NOMO-1 treated with dmso at 0.1 percent for 144 hours (cell line): Measurements from ENCODE around the gene CALM3.

Experiments used
- DNase-seq: peaks from one replicate; lab custom pipeline; 2025; ENCODE audit not compliant: unreplicated experiment; lab: John Stamatoyannopoulos, UW

Gene CALM3

GRCh38 chr19:46599716-46600373 lies 1.3 kb upstream of the CALM3 start:
- no peak for DNase-seq

DNA sequence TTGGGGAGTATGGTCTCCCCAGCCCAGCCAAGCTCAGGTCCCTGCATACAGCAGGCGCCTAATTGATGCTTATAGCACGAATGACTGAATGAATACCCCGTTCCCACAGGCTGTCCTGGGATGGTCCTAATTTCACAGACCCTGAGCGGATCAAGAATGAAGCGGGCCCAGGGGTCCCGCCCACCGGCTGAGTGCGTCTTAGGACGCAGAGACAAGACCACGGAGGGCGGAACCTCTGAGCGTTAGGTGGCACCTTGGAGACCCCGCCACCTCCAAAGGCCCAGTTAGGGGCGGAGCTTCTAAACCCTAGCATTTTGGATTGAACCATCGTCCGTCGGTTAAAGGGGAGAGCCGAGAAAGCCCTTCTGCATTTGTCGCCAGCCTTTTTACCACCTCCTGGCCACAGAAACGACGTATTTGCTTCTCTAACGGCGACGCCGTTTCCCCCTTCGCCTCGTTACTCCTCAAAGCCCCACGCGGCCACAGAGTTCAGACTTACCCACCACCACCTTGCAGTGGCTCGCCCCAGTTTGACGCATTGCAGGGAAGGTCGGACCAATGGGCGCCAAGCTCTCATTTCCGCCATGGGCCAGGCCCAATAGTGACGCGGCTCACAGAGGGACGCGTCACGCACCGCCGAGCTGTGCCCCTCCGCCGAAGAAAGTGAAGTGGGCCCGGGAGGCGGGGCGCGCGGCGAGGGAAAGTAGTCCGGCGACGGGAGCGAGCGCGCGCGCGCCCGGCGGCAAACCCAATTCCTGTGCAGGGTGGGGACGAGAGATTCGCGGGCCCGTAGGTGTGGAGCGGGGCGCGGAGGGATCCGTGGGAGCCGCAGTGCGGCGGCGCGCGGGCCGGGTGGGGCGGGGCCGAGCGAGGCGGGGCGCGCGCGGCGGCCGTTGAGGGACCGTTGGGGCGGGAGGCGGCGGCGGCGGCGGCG lies 479 bp upstream of the CALM3 start:
- DNase-seq: peak; percentile 91

DNA sequence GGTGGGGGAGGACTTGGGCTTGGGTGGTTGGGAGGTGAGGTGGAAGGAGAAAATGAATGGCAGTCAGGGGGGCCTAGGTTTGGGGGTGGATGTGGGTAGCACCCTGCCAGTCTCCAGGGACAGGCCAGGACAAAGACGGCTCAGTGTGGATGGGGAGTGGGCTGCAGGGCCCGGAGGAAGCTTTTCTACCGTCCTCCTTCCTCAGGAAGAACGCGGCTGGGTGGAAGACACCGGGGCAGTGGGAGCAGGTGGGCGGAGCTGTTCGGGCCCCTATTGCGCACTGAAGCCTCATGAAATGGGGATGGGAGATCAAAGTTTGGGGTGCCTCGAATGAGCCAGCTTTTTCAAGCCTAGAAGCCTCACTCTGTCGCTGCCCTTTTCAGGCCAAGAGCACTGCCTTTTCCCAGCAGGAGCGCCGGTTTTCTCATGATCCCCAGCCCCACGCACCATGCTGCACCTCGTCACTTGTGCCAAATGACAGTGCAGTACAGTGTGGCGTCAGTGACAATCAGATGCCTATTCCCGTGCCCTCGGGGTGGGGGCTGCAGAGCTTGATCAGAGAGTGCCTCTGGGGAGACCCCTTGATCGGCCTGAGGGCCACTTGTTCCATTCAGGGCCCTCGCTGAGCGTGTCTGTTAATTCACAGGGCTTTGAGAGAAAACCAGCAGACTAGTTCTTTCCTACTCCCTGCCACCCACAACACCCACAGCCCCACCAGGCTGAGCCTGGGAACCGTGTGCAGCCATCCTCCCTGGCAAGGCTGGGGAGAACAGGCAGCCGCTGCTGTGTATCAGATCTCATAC lies 1.5 kb downstream of the CALM3 start:
- DNase-seq: no peak

- DNase-seq: no peak
These were observed 2.1 kb downstream of the CALM3 start for GRCh38 chr19:46603195-46603637.

GRCh38 chr19:46603752-46604231 lies 2.7 kb downstream of the CALM3 start:
- no peak for DNase-seq

- DNase-seq: no peak
These were observed 3.7 kb downstream of the CALM3 start for GRCh38 chr19:46604781-46605355.

DNA sequence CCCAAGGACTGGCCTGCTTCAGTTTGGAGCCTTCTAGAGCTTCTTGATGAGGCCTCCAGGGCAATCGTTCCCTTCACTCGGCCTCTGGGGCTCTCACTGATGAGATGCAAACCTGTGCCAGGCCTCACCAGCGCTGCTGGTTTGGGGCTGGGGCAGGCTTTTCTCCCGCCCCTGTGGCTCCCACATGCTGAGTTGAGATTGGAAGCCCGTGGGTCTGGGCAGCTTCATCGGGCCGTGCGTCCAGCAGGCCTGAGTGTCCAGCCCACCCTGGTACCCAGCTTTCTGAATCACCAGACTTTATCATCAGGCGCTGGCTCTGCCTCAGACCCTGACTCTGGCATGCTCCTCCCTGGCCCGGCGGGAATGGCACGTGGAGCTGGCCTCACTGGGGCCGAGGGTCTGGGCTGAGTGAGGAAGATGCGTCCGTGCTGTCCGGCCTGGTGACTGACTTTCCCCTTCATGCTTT lies 4.3 kb downstream of the CALM3 start:
- DNase-seq: no peak

GRCh38 chr19:46606019-46606418 lies 4.9 kb downstream of the CALM3 start:
- DNase-seq: no peak

- no peak for DNase-seq
These were observed 5.7 kb downstream of the CALM3 start for GRCh38 chr19:46606681-46607447.

DNA sequence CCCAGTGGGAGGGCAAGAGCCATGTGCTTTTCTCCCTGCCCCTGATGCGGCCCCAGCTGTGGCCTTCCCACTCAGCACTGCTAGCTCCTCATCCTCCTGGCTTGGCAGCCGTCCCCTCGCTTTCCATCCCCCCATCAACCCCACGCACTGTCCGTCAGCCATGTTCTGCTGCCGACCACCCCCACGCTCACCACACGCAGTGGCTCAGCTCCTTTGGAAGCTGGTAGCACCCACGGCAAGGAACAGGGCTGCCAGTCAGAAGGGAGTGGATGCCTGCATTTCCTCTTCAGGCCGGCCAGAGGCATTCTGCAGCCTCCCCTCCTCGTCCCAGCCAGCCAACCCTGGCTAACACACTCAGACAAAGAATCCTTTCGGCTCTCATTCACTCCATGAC lies 6.3 kb downstream of the CALM3 start:
- no peak for DNase-seq

DNA sequence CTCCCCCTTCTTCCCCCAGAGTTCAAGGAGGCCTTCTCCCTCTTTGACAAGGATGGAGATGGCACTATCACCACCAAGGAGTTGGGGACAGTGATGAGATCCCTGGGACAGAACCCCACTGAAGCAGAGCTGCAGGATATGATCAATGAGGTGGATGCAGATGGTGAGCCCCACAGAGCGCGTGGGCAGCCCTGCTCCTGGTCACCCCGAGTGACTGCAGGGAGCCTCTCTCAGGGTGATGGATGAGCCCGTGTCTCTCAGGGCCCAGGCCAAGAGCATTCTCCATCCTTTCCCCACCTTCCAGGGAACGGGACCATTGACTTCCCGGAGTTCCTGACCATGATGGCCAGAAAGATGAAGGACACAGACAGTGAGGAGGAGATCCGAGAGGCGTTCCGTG lies 7.0 kb downstream of the CALM3 start:
- DNase-seq: no peak

- DNase-seq: no peak
These were observed 7.6 kb downstream of the CALM3 start for GRCh38 chr19:46608581-46609345.

DNA sequence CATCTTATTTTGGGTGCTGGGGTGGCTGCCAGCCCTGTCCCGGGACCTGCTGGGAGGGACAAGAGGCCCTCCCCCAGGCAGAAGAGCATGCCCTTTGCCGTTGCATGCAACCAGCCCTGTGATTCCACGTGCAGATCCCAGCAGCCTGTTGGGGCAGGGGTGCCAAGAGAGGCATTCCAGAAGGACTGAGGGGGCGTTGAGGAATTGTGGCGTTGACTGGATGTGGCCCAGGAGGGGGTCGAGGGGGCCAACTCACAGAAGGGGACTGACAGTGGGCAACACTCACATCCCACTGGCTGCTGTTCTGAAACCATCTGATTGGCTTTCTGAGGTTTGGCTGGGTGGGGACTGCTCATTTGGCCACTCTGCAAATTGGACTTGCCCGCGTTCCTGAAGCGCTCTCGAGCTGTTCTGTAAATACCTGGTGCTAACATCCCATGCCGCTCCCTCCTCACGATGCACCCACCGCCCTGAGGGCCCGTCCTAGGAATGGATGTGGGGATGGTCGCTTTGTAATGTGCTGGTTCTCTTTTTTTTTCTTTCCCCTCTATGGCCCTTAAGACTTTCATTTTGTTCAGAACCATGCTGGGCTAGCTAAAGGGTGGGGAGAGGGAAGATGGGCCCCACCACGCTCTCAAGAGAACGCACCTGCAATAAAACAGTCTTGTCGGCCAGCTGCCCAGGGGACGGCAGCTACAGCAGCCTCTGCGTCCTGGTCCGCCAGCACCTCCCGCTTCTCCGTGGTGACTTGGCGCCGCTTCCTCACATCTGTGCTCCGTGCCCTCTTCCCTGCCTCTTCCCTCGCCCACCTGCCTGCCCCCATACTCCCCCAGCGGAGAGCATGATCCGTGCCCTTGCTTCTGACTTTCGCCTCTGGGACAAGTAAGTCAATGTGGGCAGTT lies 8.6 kb downstream of the CALM3 start:
- DNase-seq: no peak

- no peak for DNase-seq
These were observed 9.3 kb downstream of the CALM3 start for GRCh38 chr19:46610413-46610775.

- no peak for DNase-seq
These were observed 10.0 kb downstream of the CALM3 start for GRCh38 chr19:46610851-46611770.

DNA sequence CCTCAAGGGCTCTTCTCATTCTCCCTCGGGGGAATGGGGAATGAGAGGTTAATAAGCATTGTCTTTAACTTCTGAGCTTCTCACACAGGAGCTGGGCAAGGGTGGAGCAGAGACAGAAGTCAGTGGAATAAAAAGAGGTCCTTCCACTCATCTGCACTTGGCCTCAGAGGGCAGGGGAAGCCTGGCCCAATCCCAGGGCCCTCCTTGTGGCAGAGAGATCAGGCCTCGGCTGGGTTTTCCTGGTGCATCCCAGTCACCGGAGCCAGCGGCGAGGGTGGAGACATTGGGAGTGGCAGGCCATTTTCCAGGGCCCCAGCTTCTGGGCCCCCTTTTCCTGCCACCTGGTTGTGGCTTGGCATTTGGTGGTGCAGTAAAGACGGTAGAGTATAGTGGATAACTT lies 10.6 kb downstream of the CALM3 start:
- no peak for DNase-seq

DNA sequence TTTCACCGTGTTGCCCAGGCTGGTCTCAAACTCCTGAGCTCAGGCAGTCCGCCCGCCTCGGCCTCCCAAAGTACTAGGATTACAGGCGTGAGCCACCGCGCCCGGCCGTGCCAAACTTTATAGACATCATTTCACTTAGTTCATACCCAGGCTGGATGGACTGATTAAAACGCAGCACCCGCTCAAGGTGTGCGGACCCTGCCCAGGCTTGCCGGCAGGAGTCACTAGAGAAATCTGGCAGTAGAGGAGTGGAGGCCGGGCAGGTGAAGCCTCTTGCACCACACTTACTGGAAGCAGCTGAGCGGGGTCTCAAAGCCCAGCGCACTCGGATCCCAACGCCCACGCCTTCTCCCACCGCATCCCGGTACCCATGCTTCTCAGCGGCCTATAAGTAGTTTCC lies 12.4 kb downstream of the CALM3 start:
- no peak for DNase-seq
